Fibroblast of upper back skin (primary cell): Measurements from ENCODE around the gene DNAJB7.
"Not testable (repeated sequence)": the region's sequence is repeated elsewhere in the genome, so short reads cannot be mapped to it uniquely, and the experiment has no call there.

Experiments used
- DNase-seq: peaks from one replicate; pipeline ENCODE4 v3.0.0-alpha.2; 2013

The DNAJB7 gene

DNA sequence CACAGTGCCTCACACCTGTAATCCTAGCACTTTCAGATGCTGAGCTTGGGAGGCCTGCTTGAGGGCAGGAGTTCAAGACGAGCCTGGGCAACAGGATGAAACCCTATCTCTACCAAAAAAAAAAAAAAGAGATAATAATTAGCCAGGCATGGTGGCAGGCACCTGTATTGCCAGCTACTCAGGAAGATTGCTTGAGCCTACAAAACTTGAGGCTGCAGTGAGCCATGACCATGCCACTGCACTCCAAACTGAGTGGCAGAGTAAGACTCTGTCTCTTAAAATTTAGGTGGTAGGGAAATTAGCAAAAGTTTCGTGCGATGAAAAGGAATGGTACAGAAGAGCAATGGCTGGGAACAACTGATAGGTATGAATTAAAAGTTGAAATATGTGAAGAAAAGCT, 23.4 kb downstream of the DNAJB7 start:
- DNase-seq, result no peak

DNA sequence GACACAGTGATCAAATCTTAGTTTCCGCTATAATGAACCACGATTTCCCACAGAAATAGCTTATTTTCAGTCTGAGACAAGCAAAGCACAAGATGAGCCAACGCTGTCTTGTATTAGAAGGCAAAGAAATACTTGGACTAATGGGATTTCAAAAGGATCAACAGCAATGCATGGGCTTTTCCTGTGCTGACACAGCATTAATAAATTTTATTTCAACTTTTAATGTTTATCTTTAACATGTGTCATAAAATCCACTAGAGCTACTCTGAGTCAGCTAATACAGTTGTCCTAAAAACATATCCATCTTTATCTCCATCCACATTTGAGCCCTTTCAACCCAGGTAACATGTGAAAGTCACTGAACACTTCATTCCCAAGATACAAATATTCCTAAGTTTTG, 27.3 kb downstream of the DNAJB7 start:
- DNase-seq, result no peak

DNA sequence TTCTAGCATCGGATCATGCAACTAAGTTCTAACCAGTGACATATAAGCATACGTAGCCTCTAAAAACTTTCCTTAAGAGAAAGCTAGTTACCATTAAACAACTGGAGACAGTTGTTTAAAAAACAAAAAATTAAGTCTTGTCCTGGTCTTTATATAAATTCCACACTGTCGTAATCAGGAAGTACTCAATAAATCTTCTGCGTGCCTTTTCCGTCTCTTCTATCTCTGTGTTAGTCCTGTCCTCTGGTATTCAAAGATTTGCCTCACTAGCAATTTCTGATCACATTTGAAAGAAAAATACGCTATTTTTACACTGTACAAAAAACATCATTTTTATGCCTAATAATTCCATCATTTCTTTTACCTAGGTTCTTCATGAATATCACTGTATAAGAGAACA, 32.8 kb downstream of the DNAJB7 start:
- no peak for DNase-seq

DNA sequence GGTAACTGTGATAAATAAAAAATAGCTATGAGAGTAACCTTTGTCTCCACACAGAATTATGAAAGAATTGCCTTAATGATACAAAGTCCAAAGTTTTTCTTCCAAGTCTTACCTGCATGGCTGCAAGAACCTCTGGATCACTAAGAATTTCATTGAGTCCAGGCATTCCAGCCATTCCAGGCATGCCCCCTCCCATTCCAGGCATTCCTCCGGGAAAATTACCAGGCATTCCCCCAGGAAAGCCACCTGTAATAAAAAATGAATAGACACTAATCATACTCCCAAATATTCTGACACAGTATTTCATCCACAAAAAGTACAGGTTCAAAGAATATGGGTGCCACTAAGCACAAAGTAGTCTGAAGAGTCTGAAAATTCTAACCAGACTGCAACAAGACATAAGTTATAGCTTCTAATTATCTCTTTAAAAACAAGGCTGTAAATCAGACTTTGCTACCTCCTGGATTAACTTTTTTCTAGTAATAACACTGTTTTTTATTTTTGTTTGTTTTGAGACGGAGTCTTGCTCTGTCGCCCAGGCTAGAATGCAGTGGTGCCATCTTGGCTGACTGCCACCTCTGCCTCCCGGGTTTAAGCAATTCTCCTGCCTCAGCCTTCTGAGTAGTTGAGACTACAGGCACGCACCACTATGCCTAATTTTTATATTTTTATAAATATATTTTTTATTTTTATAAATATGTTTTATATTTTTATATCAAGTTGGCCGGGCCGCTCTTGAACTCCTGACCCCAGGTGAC, 34.8 kb downstream of the DNAJB7 start:
- no peak for DNase-seq

DNA sequence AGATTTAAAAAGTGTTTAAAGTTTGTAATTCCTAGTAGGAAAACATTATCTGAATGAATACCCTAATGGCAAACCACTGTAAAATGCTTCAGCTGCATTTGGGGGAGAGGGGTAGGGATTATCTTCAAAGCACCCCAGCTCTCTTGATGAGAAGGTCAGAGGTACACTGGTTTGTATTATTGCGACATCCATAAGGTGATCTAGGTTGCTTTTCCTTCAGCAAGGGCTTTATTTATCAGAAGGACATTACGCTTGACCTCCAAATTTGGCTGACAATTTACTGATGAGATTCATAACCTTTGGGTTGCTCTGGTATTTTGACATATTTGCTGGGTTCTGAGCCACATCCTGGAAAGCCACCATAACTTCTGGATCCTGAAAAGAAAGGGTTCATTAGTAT, 35.6 kb downstream of the DNAJB7 start:
- DNase-seq, result not testable (repeated sequence)

DNA sequence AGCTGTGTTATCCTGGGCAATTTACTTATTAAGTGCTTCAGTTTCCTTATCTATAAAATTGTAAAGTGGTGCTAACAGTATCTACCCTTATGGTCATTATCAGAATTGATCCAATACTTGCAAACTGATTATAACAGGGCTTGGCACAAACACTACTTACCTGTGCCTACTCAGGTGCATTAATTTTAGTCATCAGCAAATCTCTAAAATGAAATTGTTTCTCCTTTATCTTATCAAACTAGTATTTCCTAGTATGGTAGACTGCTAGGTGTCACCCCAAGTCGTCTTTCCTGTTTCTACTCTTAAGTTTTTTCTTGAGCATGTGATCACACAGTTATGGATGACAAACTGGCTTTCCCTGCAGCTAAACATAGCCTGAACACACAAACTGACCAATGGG, 38.5 kb downstream of the DNAJB7 start:
- no peak for DNase-seq

DNA sequence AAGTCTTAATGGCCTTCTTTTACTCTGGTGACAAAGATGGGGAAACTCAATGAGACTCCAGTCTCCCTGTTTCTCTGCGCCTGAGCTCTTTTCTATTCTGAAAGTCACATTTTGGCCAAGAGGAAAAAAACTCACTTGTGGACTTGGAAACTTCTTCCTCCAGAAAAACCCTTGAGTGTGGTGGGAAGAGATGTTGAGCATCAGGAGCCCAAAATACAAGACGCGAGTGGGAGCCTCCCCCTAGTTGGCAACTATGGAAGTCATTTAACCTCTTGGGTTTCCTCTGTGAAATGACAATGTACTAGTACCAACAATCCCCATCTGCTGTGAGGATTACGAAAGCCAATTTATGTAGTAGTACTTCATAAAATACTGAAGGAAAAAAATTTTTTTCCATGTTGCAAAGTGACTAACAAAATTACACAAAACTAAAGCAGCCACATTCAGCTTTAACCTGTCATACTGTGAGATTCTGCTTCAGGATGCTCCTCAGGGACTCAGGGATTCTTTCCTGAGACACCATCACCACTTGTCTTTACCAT, 42.2 kb downstream of the DNAJB7 start:
- peak; percentile 8 for DNase-seq

DNA sequence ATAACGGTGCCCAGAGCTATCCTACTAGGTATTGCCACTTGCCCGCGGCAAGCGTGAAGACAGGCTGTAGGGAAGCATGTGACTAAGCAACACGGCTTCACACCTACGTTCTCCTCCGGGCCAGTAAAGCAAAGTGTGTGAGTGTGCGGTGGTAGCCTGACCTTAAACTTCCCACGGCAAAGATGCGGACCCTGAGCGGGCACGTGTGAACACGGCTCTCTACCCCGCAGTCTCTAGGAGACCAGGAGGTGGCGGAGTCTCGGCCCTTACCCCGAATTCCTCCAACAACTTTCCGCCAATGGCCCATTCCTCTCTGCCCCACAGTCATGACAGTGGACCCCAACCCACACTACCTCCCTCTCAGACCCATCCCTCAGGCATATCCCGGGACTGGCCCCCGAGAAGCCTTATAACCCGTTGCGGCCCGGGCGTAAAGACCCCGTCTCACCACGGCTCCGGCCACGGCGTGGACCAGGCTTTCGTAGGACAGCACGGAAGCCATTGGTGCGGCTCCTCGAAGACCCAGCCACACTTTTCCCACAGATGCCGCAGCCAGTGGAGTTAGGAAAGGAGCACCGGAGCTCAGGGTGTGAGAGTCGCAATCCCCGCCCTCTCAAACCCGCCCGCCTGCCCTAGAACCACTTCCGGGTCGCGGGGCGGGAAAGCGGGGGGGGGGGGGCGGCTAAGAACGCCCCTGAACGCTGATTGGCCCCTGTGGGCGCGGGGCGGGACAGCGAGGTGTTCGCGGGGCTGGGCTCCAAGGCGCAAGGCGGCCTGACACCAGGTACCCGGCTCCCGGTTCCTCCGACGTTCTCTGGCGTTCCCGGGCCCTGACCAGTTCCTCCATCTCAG, 42.9 kb downstream of the DNAJB7 start, which contains the start of gene SLC25A17:
Gene SLC25A17 (minus strand): TSS at position 600 of the 852 bp plus-strand sequence. CDS start 98 bp downstream, at position 502.
- peak; percentile 81 for DNase-seq

DNA sequence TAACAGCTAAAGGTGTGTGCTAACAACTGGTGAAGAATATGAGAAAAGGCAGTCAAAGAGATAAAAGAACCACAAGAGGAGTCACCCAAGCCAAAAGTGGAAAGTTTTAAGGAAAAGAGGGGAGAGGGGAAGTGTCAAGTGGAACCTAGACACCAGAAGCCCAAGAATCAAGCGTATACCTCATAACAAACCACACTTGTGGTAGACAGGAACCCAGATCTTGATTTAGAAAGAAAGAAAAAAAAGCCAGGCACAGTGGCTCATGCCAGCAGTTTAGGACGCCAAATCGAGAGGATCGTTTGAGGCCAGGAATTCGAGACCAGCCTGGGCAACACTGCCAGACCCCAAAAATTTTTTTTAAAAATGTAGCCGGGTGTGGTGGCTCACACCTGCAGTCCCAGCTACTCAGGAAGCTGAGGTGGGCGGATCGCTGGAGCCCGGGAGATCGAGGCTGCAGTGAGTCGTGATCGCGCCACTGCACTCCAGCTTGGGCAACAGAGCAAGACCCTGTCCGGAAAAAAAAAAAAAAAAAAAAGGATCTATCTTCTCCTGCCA, 43.6 kb downstream of the DNAJB7 start:
- no peak for DNase-seq

DNA sequence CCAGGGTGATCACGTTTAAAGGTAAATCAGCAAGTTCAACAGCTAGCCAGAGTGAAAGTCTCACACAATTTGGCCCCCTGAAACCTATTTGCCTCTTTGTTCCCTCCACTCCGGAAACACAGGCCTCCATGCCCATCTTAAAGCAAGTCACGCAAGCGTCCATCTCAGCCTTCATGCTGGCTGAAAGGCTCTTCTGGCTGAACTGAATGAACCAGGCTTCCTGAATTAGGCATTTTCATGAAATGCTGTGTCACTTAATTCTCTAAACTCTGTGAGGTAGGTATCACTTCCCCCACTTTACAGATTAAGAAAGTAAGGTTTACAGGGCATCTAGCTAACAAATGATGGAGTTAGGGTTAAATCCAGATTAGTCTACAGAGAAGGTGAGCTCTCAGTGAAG, 44.2 kb downstream of the DNAJB7 start:
- no peak for DNase-seq

DNA sequence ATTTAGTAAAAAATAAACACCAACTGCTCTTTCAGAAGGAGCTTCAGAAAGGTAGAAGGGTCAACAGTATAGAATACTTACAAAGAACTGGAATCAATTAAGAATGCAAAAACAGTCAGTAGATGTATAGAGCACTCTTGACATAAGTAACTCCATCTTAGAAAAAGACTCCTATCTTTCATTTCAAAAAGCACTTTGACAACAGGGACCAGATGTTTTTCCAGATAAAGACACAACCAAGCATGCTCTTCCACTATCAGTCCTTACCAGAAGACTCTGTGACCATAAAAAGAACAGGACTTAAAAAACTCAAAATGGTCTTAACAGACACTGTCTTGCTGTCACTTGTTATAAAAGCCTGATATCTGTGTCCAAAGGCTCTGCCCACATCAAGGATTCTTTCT, 48.0 kb downstream of the DNAJB7 start:
- no peak for DNase-seq
